RKO (cell line): ENCODE measurements around the gene WDR20.

ENCODE experiments used
- DNase-seq: peaks from one replicate; pipeline ENCODE4 v3.0.0-alpha.2; 2016; ENCODE audit warnings: low spot score

WDR20 gene

GRCh38 chr14:102219316-102219715 is 79.6 kb downstream of the WDR20 start:
- DNase-seq = no peak

- DNase-seq = no peak
These were observed 80.3 kb downstream of the WDR20 start for GRCh38 chr14:102220031-102220430.

- peak; percentile 27 for DNase-seq
These were observed 81.3 kb downstream of the WDR20 start for GRCh38 chr14:102221026-102221425.

GRCh38 chr14:102222009-102222575 is 82.4 kb downstream of the WDR20 start:
- no peak for DNase-seq

GRCh38 chr14:102222751-102223150 is 83.1 kb downstream of the WDR20 start:
- no peak for DNase-seq

- DNase-seq = no peak
These were observed 84.0 kb downstream of the WDR20 start for GRCh38 chr14:102223682-102224081.

GRCh38 chr14:102225386-102225785 is 85.7 kb downstream of the WDR20 start:
- DNase-seq = no peak

- no peak for DNase-seq
These were observed 86.2 kb downstream of the WDR20 start for GRCh38 chr14:102225936-102226335.

GRCh38 chr14:102226356-102227125 is 86.8 kb downstream of the WDR20 start:
- no peak for DNase-seq

- DNase-seq = no peak
These were observed 87.7 kb downstream of the WDR20 start for GRCh38 chr14:102227184-102227964.

- DNase-seq = no peak
These were observed 89.5 kb downstream of the WDR20 start for GRCh38 chr14:102229071-102229738.

GRCh38 chr14:102229739-102230092 is 90.0 kb downstream of the WDR20 start:
- DNase-seq = no peak

- no peak for DNase-seq
These were observed 90.9 kb downstream of the WDR20 start for GRCh38 chr14:102230481-102231210.

GRCh38 chr14:102231476-102232347 is 92.0 kb downstream of the WDR20 start:
- DNase-seq = no peak

- DNase-seq = no peak
These were observed 92.6 kb downstream of the WDR20 start for GRCh38 chr14:102232348-102232625.

GRCh38 chr14:102233081-102233480 is 93.4 kb downstream of the WDR20 start:
- DNase-seq = no peak

GRCh38 chr14:102234331-102235264 is 94.9 kb downstream of the WDR20 start:
- DNase-seq = no peak

GRCh38 chr14:102235275-102235897 is 95.7 kb downstream of the WDR20 start:
- peak; percentile 13 for DNase-seq

- no peak for DNase-seq
These were observed 96.3 kb downstream of the WDR20 start for GRCh38 chr14:102236026-102236425.

- DNase-seq = no peak
These were observed 98.4 kb downstream of the WDR20 start for GRCh38 chr14:102238131-102238530.
